NCI-H1048 (cell line): ENCODE data around the gene LYRM1.
"Not testable (repeated sequence)": the region's sequence is repeated elsewhere in the genome, so short reads cannot be mapped to it uniquely, and the experiment has no call there.

Source experiments
- DNase-seq: peaks from one replicate; lab custom pipeline; 2025; lab: John Stamatoyannopoulos, UW

Gene LYRM1

DNA sequence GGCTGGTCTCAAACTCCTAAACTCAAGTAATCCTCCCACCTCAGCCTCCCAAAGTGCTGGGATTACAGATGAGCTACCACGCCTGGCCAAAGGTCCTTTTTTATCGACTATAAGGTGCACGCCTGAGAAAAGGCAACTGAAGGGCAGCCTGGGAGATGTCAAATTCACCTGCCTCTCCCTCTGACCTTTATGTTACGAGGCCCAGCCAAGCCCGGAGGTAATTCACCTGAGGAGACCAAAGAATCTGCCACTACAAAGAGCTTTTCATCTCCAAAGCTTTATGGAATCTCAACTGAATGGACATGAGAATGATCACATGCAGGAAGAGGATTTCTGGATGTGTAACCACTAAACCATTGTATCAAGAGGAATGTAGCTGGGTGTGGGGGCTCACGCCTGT is 37.2 kb downstream of the LYRM1 start:
- no peak for DNase-seq

DNA sequence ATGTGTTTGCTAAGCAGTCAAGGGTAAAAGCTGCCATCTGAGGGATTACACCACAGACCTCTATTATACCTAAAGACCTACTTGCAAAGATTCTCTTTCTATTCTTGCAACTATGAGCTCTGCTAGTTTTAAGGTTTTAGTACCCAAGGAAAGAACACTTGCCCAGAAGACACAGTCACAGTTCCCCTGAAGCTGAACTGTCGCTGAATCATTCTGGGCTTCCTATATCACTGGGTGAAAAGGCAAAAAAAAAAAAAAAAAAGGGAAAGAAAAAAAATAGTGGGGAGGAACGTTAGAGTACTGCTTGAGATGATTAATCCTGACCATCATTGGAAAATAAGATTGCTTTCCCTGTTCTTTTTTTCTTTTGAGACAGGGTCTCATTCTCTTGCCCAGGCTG is 37.9 kb downstream of the LYRM1 start:
- no peak for DNase-seq

DNA sequence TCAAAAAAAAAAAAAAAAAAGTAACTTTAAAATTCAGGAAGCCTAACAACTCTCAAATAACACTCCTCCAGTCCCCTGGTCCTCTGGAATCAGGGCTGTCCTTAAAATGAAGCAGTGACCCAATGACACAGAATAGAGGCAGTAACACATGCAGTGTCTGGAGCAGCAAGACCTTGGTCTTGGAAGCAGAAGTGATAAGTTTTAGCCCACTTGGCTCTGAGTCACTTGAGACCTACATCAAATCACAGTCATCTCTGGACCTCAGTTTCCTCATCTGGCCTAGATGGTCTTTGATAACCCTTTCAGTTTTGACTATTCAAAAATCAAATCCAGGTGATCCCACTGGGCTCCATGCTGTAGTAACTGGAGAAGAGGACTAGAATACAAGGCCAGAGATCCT is 39.0 kb downstream of the LYRM1 start:
- DNase-seq, result no peak

DNA sequence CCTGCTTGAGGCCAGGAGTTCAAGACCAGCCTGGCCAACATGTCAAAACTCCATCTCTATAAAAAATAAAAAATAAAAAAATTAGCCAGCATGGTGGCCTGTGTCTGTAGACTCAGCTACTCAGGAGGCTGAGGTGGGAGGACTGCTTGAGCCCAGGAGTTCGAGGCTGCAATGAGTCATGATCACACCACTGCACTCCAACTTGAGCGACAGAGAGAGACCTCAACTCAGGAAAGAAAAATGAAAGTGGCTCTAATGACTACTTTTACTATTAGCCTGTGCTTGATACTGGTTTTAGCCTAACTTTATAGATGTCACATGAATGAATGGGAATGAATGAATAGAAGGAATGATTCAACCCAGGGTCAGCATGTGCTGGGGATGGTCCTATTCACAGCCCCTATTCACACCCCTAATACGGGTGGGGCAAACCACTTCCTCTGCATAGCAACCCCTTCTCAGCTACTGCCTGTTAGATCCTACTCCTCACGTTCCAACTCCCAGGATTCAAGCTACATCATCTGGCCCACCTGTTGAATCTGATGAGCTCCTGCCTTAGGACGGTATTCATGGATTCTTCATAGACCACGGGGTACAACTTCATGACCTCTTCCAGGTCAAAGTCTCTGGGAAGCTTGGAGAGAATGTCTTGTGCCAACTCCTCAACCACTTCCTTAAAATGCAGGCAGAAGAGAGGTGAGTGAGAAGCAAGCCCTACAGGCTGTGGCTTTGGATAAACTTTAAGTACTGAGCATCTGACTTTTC is 40.5 kb downstream of the LYRM1 start:
- no peak for DNase-seq

DNA sequence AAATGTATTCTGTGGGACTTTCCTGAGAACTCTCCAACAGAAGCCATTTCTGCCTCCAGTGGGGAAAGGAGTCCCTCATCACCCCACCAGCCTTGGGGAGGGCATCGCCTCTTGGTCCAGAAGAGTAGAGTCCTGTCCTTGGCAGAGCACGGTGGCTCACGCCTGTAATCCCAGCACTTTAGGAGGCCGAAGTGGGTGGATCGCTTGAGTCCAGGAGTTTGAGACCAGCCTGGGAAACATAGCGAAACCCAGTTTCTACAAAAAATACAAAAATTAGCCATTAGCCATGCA is 41.0 kb downstream of the LYRM1 start:
- DNase-seq, result no peak

DNA sequence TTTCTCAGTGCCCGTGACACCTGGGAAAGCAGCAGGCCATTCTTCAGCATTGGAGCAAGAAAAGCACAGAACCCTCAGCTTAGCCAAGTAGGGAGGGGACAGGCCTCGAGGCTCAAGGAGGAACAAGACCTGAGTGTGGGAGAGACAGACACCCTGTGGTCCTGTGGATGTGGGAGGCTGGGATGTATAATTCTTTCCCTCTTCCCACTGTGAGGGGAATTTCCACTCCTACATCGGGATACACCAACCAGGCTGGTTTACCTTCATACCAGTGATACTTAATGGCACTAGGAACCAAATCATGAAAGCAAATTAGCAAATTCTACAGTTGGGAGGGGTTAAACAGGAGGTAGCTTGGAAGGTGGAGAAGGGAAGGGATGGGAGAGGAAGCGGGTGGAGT is 41.7 kb downstream of the LYRM1 start:
- no peak for DNase-seq

DNA sequence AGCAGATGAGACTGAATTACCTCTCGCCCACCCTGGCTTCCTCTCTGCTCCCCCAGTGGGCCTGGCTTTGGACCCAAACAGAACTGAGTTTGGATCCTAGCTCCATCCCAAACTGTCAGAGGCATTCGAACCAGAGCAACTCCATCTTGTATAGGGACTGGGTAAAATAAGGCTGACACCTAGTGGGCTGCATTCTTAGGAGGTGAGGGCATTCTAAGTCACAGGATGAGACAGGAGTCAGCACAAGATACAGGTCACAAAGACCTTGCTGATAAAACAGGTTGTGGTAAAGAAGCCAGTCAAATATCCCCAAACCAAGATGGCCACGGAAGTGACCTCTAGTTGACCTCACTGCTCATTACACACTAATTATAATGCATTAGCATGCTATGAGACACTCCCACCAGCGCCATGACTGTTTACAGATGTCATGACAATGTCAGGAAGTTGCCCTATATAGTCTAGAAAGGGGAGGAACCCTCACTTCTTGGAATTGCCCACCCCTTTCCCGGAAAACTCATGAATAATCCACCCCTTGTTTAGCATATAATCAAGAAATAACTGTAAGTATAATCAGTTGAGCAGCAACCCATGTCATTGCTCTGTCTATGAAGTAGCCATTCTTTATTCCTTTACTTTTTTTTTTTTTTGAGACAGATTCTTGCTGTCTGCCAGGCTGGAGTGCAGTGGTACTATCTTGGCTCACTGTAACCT is 44.4 kb downstream of the LYRM1 start:
- no peak for DNase-seq

DNA sequence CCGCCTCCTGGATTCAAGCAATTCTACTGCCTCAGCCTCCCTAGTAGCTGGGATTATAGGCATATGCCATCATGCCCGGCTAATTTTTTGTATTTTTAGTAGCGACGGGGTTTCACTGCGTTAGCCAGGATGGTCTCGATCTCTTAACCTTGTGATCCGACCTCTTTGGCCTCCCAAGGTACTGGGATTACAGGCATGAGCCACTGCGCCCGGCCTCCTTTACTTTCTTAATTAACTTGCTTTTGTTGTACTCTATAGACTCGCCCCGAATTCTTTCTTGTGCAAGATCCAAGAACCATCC is 45.0 kb downstream of the LYRM1 start:
- DNase-seq, result not testable (repeated sequence)

DNA sequence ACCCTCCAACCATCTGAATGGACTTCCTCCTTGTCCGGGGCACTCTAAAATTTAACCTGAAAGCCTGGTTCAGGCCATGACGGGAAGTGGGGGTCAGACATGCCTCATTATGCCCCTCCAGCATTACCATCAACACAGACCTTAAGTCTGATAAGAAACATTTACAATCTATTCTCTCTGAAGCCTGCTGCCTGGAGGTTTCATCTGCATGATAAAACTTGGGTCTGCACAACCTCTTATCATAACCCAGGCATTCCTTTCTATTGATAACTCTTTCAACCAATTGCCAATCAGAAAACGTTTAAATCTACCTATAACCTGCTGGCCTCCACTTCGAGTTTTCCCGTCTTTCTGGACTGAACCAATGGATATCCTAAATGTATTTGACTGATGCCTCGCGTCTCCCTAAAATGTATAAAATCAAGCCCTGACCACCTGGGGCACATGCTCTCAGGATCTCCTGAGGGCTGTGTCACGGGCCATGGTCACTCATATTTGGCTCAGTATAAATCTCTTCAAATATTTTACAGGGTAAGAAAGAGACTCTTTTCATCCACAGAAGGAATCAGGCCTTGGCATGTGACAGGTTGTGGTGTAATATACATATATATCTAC is 45.6 kb downstream of the LYRM1 start:
- DNase-seq, result no peak

DNA sequence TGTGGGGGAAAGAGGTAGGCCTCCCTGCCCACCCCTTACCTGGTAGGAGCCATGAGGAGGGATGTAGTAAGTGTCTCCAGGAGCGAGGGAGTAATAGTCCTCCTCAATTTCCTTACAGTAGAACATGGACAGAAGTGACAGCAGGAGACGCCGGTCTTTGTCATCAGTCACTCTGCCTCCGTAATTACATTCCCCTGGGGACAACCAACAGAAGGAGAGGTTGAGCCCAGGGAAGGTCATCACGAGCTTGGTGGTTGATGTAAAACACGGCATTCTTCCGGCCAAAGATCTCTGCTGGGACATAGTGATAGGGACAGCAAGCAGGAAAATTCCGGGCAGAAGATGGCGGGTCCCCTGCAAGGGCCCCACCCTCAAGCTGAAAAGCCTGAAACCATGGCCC is 47.9 kb downstream of the LYRM1 start:
- no peak for DNase-seq

DNA sequence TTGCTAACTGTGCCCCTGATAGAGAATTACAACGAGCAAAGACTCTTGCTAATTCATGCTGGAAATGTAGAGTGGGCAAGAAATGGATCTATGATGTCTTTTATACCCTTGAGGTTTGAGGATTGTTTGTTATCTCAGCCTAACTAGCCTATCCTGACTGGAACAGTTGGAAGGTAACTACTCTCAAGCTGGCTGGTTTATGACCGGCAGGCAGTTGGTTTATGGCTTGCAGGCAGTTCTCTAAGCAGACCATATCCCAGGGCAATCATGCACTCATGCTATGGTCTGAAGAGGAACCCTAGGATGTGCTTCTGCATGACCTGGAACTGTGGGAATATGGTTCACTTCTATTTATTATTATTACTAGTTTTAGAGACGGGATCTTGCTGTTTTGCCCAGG is 49.1 kb downstream of the LYRM1 start:
- no peak for DNase-seq

DNA sequence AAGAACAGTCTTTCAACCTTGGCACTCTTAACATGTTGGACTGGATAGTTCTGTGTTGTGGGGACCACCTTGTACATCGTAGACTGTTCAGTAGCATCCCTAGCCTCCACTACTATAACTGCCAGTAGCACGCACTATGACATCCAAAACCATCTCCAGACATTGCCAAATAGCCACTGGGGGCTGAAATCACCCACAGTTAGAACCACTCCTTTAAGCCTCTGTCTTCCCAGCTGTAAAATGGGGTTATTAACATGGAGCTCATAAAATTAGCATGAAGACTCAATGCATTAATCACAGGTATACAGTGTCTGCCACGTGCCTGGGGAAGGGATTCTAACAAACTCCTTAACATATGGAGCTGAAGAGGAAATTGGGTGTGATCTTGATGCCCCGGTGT is 49.7 kb downstream of the LYRM1 start:
- DNase-seq, result no peak

DNA sequence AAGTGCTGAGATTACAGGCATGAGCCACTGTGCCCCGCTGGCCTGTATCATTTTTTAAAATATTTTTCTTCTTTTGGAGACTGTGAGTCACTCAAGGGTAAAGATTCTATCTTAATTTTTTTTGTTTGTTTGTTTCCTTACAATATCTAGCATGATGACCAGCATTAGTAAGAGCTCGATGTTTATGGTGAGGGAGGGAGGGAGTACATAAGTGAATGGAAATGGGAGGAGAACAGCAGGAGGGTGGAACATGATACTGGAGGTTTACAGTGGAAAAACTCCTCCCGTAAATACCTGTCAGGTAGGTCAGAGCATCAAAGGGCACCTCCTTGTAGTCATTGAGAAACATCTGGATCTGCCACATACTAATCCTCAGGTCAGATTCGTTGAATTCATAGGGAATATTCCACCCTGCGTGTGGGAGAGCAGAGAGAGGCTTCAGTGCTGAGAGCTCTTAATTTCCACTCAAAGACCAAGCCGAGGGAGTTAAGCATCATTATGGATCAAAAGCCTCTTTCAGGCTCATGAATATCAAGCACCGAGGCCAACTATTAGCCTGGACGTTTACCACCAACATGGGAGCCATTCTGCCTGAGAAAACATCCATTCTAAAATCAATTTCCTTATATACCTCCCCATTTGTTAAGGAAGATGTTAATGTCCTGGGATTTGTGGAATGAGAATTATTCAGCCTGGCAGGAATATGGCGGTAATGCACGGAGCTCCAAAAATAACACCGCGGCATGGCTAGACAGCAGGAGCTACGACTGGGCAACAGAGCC is 51.8 kb downstream of the LYRM1 start:
- DNase-seq, result no peak

DNA sequence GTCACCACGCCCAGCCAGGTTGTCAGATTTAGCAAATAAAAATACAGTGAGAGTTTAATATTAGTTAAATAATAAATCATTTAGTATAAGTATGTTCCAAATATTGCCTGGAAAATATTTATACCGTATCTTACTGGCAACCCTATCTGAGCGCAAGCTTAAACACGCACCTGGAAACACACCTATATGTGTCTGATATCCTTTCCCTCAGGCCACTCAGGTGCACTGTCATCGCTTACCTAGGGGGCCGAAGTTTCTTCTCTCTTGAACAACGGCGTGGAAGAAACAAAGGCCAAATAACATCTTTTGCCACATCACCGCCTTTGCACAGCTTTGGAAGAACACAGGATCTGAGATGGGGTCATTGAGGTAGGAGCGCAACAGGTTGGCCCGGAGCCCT is 54.0 kb downstream of the LYRM1 start:
- DNase-seq, result no peak

DNA sequence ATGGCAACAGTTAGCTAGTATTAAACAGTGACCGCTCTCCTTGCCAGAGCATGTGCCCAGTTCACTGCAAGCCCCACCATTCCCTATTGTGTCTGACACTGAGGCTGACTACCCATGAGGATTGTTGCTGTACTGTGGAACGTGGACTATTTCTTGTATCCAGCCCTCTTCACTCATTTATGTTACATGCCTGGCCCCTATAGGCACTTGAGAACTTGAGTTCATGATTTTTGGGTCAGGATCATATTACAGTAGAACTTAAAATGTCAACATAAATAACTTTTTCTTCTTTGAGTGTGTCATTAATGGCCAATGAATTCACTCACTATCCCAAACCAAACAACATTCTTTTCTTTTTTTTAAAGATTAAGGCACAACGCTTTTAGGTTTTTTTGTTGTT is 55.7 kb downstream of the LYRM1 start:
- no peak for DNase-seq

DNA sequence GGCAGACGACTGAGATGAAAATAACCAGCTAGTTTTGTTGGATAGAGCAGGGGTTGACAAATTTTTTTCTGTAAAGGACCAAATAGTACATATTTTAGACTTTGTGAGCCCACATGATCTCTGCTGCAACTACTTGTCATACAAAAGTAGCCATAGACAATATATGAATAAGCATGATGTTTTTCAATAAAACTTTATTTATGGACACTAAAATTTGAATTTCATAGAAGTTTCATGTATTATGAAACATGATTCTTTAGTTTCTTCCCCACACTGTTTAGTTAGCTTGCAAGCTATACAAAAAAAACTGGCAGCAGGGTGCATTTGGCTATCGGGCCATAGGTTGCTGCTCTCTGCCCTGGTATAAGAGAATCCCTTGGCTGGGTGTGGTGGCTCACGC is 56.6 kb downstream of the LYRM1 start:
- DNase-seq, result no peak

DNA sequence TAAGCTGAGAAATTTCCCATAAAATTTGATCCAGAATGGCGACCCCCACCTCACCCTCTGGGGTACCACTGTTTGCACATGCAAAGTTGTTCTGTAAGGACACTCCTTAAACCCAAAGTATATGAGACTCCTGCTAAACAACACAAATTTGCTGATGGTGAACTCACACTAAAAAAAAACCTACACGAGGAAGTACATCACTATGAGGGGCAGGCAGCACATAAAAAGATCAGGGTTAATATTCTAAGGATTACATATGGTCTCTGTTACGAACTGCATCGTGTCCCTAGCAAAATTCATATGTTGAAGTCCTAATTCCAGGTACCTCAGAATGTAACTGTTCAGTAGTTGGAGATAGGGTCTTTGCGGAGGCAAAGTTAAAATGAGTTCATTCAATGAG is 60.3 kb downstream of the LYRM1 start:
- DNase-seq, result no peak

DNA sequence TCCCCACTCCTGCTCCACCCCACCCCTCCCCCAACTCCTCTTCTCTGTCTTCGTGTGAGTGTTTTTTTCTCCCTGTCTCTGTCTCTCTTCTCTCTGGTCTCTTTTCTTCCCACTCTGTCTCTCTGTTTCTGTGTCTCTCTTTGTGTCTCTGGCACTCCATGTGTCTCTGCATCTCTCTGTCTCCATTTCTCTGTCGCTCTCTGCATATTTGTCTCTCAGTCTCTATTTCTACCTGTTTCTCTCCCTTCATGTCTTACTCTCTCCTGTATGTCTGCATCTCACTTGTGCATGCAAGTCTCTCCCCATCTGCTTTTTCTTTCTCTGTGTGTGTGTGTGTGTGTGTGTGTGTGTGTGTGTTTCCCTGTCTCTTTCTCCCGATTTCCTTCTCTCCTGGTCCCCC is 68.2 kb downstream of the LYRM1 start:
- DNase-seq, result no peak

DNA sequence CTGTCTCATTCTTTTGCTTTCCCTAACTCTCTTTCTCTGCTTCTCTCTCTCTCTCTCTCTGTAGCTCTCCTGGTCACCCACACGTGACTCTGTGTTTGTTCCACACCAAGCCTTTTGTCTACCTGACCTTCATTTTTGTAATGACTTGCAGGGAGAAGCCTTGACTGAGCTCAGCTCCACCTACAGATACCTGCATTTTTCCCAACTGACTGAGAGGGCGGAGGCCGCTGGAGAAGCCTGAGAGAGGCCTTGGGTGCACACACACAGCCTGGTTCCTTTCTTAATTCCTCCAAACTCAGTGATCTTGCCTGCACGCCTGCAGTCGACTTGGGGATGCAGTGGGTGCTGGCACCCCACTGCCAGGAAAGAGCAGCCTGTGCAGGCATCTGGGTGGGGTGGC is 68.8 kb downstream of the LYRM1 start:
- no peak for DNase-seq

DNA sequence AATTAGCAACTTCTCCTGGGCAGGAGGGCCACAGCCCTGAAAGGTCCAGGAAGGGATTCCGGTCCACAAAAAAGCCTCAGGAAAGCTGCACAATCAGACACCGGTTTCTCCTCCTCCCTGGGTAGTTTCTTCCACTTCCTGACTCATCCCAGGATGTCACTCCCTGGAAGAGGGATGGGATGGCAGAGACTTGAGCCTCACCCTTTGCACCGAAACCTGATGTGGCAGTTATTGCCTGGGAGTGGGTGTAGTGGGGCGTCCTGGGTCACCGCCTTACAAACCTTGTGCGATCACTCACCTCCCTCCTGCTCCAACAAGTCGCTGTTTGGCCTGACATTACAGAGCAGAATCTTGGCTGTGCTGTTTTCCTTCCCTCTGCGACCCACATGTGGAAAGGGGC is 70.8 kb downstream of the LYRM1 start:
- DNase-seq, result no peak

DNA sequence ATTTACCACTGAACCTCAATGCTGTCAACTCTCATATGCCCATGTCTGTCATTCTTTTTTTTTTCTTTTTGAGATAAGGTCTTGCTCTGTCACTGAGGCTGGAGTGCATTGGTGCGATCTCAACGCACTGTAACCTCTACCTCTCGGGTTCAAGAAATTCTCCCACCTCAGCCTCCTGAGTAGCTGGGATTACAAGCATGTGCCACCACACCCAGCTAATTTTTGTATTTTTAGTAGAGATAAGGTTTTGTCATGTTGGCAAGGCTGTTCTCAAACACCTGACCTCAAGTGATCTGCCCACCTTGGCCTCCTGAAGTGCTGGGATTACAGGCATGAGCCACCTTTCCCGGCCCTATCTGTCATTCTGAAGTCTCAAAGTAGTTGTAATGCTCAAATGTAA is 72.6 kb downstream of the LYRM1 start:
- not testable (repeated sequence) for DNase-seq
